ENCODE data around the gene DDX10.
A peak's percentile ranks its signal among the peaks of the same experiment; 100 is the strongest.

DNA sequence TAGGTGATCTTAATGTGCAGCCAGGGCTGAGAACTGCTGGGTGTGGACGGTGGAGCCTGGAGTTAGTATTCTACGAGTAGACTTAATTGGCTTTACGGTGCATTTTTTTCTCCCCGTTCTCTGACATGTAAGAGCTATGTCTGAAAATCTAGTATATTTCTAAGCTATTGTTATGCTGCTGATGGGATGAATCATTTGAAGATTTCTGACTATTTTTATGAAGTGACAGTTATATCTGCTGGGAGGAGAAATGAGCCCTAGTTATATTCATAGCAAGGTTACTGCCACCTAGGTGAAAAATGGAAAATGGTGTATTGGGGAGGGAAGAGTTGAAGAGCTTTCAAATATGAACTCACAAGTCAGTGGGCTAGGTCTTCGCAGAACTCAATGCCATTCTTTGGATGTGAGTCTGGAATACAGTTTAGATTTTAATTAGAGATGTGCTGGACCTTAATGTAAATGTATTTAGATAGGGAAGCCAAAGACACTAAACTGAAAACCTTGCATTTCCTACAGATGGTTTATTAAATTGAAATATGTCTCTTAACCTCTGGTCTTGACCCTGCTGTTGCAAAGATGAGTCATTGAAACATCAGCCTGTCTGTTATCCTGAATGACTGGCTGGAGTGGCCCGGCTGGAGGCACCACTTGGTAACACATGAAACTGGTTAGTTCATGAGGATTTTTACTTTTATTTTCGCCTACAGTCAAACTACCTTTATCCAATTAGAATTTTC is 293.7 kb downstream of the DDX10 start:
- TF ChIP-seq TAF1 (IDR thresholded peaks at IDR 0.05; ENCODE audit: low read depth) (no peak), SMC3 (conservative IDR thresholded peaks at IDR 0.05; ENCODE audit: poor library complexity) (peak; percentile 15), POLR2AphosphoS5 (IDR thresholded peaks at IDR 0.05) (no peak), MXI1 (conservative IDR thresholded peaks at IDR 0.05; ENCODE audit: poor library complexity, severe bottlenecking) (no peak)
